ENCODE data around the gene GPR132. TPM values are rescaled to one million over a fixed set of nuclear protein-coding genes. Genes with fewer than 3 reads are reported as not detected.

GPR132 gene
- total RNA-seq, 2 donors from 2014 or later = 0.68 to 1.4 TPM

GRCh38 chr14:105075379-105076295 lies 10.4 kb upstream of the GPR132 start:
- intact Hi-C loops (cut with DNase I) = no loop called here
- Histone ChIP-seq H3K4me3 (no peak overlapping the region), H3K27ac (no peak overlapping the region), H3K36me3 (no peaks in the 10 kb centered on the region), H3K9me3 (no peaks in the 10 kb centered on the region), H3K27me3 (replicated peaks; ENCODE audit: insufficient read depth) (peaks cover 6% of the 10 kb centered on the region), H3K4me1 (replicated peaks) (no peaks in the 10 kb centered on the region)
- DNase-seq (ENCODE audit: low spot score) = no peak
- 14% methylated on average over 23 of the region's 24 CpGs for WGBS
- TF ChIP-seq CTCF (IDR thresholded peaks at IDR 0.05) = no peak
- TF ChIP-seq POLR2AphosphoS5 (IDR thresholded peaks at IDR 0.05) = no peak
- TF ChIP-seq POLR2A (IDR thresholded peaks at IDR 0.05) = no peak

GRCh38 chr14:105074601-105075053 lies 9.4 kb upstream of the GPR132 start:
- no peak overlapping the region for H3K27ac ChIP-seq

GRCh38 chr14:105073720-105074600 lies 8.7 kb upstream of the GPR132 start:
- H3K4me1 ChIP-seq (replicated peaks) = no peaks in the 10 kb centered on the region
- H3K27me3 ChIP-seq (replicated peaks; ENCODE audit: insufficient read depth) = peaks cover 6% of the 10 kb centered on the region
- no peaks in the 10 kb centered on the region for H3K36me3 ChIP-seq
- no peak for TF ChIP-seq CTCF (IDR thresholded peaks at IDR 0.05)
- no peak for TF ChIP-seq POLR2AphosphoS5 (IDR thresholded peaks at IDR 0.05)
- no peak for TF ChIP-seq POLR2A (IDR thresholded peaks at IDR 0.05)
- intact Hi-C loops (cut with DNase I) = no loop called here
- H3K27ac ChIP-seq = no peak overlapping the region
- no peak for DNase-seq (ENCODE audit: low spot score)
- H3K4me3 ChIP-seq = no peak overlapping the region
- no peaks in the 10 kb centered on the region for H3K9me3 ChIP-seq
- WGBS = 81% methylated on average over 18 of the region's 18 CpGs

More at GRCh38 chr14:105074601-105075053, 9.4 kb upstream of the GPR132 start:
- intact Hi-C loops (cut with DNase I) = no loop called here
- Histone ChIP-seq H3K9me3 (no peaks in the 10 kb centered on the region), H3K4me1 (replicated peaks) (no peaks in the 10 kb centered on the region), H3K36me3 (no peaks in the 10 kb centered on the region), H3K4me3 (no peak overlapping the region), H3K27me3 (replicated peaks; ENCODE audit: insufficient read depth) (peaks cover 6% of the 10 kb centered on the region)
- 32% methylated on average over 13 of the region's 15 CpGs for WGBS
- DNase-seq (ENCODE audit: low spot score) = no peak
- no peak for TF ChIP-seq CTCF (IDR thresholded peaks at IDR 0.05)
- no peak for TF ChIP-seq POLR2A (IDR thresholded peaks at IDR 0.05)
- no peak for TF ChIP-seq POLR2AphosphoS5 (IDR thresholded peaks at IDR 0.05)

GRCh38 chr14:105072892-105073719 lies 7.9 kb upstream of the GPR132 start:
- no peak for DNase-seq (ENCODE audit: low spot score)
- H3K27ac ChIP-seq = no peak overlapping the region
- H3K4me1 ChIP-seq (replicated peaks) = no peaks in the 10 kb centered on the region
- WGBS = 72% methylated on average over 18 of the region's 18 CpGs
- no peaks in the 10 kb centered on the region for H3K36me3 ChIP-seq
- TF ChIP-seq POLR2AphosphoS5 (IDR thresholded peaks at IDR 0.05) = no peak
- TF ChIP-seq CTCF (IDR thresholded peaks at IDR 0.05) = no peak
- no peak for TF ChIP-seq POLR2A (IDR thresholded peaks at IDR 0.05)
- peaks cover 6% of the 10 kb centered on the region for H3K27me3 ChIP-seq (replicated peaks; ENCODE audit: insufficient read depth)
- H3K4me3 ChIP-seq = no peak overlapping the region
- intact Hi-C loops (cut with DNase I) = no loop called here
- H3K9me3 ChIP-seq = no peaks in the 10 kb centered on the region

Measured in prostate gland (tissue), 2 donors.